Trophoblast cell (in vitro differentiated cells and primary cell): ENCODE results near the gene MMP17.
A peak's percentile ranks its signal among the peaks of the same experiment; 100 is the strongest.

Experiments
- DNase-seq, 2 donors: peaks; one replicate each; pipeline ENCODE4 v3.0.0-alpha.2; 2016
- H2AFZ ChIP-seq: 2 replicates; pipeline ENCODE4 v1.6.1; 2013; ENCODE audit warnings: low read length, moderate library complexity, mild to moderate bottlenecking; ENCODE audit not compliant: insufficient read depth, poor library complexity
- H2AK5ac ChIP-seq: 2 replicates; pipeline ENCODE4 v1.6.1; 2013; ENCODE audit warnings: mild to moderate bottlenecking, low read length
- H2BK120ac ChIP-seq: 2 replicates; pipeline ENCODE4 v1.6.1; 2013; ENCODE audit warnings: low read length, mild to moderate bottlenecking, moderate library complexity; ENCODE audit not compliant: insufficient read depth, poor library complexity
- H2BK12ac ChIP-seq: 2 replicates; pipeline ENCODE4 v1.6.1; 2013; ENCODE audit warnings: mild to moderate bottlenecking, low read length, moderate library complexity
- H2BK5ac ChIP-seq: 2 replicates; pipeline ENCODE4 v1.6.1; 2013; ENCODE audit warnings: low read length, low read depth, moderate library complexity, mild to moderate bottlenecking; ENCODE audit not compliant: poor library complexity
- H3K14ac ChIP-seq: 2 replicates; pipeline ENCODE4 v1.6.1; 2013; ENCODE audit warnings: mild to moderate bottlenecking, low read length
- H3K18ac ChIP-seq: 2 replicates; pipeline ENCODE4 v1.6.1; 2013; ENCODE audit warnings: mild to moderate bottlenecking, low read length
- H3K23ac ChIP-seq: 2 replicates; pipeline ENCODE4 v1.6.1; 2013; ENCODE audit warnings: low read length
- H3K27ac ChIP-seq: 2 replicates; pipeline ENCODE4 v1.5.1; 2013; ENCODE audit warnings: low read depth, mild to moderate bottlenecking, inconsistent platforms, low read length, moderate library complexity
- H3K27me3 ChIP-seq: 2 replicates; pipeline ENCODE4 v1.6.1; 2013; ENCODE audit warnings: inconsistent platforms, mild to moderate bottlenecking, low read length, moderate library complexity; ENCODE audit not compliant: insufficient read depth
- H3K36me3 ChIP-seq, 2 experiments: 1 replicate in 1 of 2; 2 replicates in 1 of 2; pipeline ENCODE4 v1.6.1; 2013; ENCODE audit warnings: low read length in 2 of 2, mild to moderate bottlenecking in 2 of 2, moderate library complexity in 1 of 2; ENCODE audit not compliant: insufficient read depth in 2 of 2, control insufficient read depth in 1 of 2
- H3K4ac ChIP-seq: 2 replicates; pipeline ENCODE4 v1.6.1; 2013; ENCODE audit warnings: low read depth, mild to moderate bottlenecking, low read length, moderate library complexity
- H3K4me1 ChIP-seq, 2 experiments: 1 replicate in 1 of 2; 2 replicates in 1 of 2; pipeline ENCODE4 v1.6.1; 2013; ENCODE audit warnings: low read length in 2 of 2, mild to moderate bottlenecking in 2 of 2, moderate library complexity in 1 of 2; ENCODE audit not compliant: insufficient read depth in 2 of 2, control insufficient read depth in 1 of 2
- H3K4me2 ChIP-seq: 2 replicates; pipeline ENCODE4 v1.6.1; 2013; ENCODE audit warnings: inconsistent platforms, mild to moderate bottlenecking, low read length, moderate library complexity
- H3K4me3 ChIP-seq: 2 replicates; pipeline ENCODE4 v1.5.1; 2013; ENCODE audit warnings: mild to moderate bottlenecking, low read depth, low read length, inconsistent platforms
- H3K79me1 ChIP-seq: one replicate; pipeline ENCODE4 v1.6.1; 2013; ENCODE audit warnings: low read length
- H3K79me2 ChIP-seq: 2 replicates; pipeline ENCODE4 v1.6.1; 2013; ENCODE audit warnings: low read length, mild to moderate bottlenecking; ENCODE audit not compliant: control insufficient read depth, insufficient read depth, poor library complexity
- H3K9ac ChIP-seq: 2 replicates; pipeline ENCODE4 v1.6.1; 2013; ENCODE audit warnings: mild to moderate bottlenecking, low read length
- H3K9me3 ChIP-seq: 2 replicates; pipeline ENCODE4 v1.6.1; 2013; ENCODE audit warnings: low read depth, mild to moderate bottlenecking, control low read depth, inconsistent platforms, low read length; ENCODE audit not compliant: insufficient read depth
- H4K12ac ChIP-seq: 2 replicates; pipeline ENCODE4 v1.6.1; 2013; ENCODE audit warnings: low read depth, mild to moderate bottlenecking, low read length, moderate library complexity
- H4K8ac ChIP-seq: 2 replicates; pipeline ENCODE4 v1.6.1; 2013; ENCODE audit warnings: low read depth, mild to moderate bottlenecking, low read length, moderate library complexity
- H4K91ac ChIP-seq: one replicate; pipeline ENCODE4 v1.6.1; 2013; ENCODE audit warnings: low read depth, mild to moderate bottlenecking, low read length, moderate library complexity
- WGBS: extraction: QIAGEN DNeasy Blood & Tissue Kit; methylation state at CpG from one replicate; pipeline ENCODE4 v1.1.7; 2013; ENCODE audit warnings: missing lambda C conversion rate; ENCODE audit not compliant: insufficient read length, insufficient coverage; ENCODE audit errors: extremely low coverage; 5-methylcytosine and 5-hydroxymethylcytosine counted together

The MMP17 gene

DNA sequence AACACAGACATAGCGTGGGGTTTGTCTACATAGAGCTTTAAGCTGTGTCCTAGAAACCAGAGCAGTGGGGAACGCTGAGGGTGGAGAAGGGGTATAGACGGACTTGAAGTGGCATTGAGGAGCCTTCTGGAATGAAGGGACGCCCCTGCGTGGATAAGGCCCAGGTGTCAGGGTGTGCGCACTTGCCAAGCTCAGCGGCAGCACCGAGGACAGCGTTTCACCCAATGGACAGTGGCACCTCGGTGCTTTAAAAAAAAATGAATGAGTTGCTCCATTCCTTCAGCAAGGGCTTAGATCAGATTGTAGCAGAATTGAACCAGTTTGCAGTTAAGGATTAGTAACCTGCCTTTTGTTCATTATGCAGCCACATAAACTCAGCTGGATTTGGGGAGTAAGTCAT is 33.6 kb upstream of the MMP17 start:
- no CpG with 5 or more reads among the region's 10 CpGs for WGBS

DNA sequence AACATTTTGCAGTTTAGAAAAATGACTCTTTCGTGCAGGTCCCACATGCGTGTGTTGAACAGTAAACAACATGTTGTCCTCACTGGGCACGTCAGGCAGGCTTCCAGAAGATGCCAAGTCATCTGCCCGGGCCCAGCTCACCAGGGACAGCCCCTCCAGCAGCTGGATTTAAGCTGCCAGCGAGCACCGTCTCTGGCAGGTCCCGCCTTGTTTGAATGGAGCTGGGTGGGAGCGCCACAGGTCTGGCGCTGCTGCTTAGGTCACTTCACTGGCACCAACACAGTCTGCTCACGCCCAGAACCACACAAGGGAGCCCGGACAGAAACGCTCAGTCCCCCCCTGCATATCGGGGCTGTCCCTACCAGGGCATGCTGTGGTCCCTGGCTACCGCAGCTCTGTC is 33.1 kb upstream of the MMP17 start:
- Histone ChIP-seq H3K27me3 (no peaks in the 10 kb centered on the region), H3K4me1 (peaks cover 11 to 14% of the 10 kb centered on the region in 2 experiments), H3K23ac (no peak overlapping the region), H3K9ac (no peak overlapping the region), H3K79me2 (no peaks in the 10 kb centered on the region), H3K79me1 (peaks cover 4% of the 10 kb centered on the region), H2AK5ac (no peak overlapping the region), H2BK12ac (no peak overlapping the region), H3K9me3 (peaks cover 5% of the 10 kb centered on the region), H3K4me2 (no peak overlapping the region), H3K18ac (no peak overlapping the region), H3K4me3 (no peak overlapping the region), H4K12ac (no peak overlapping the region), H4K91ac (no peak overlapping the region), H2AFZ (no peak overlapping the region), H3K14ac (no peak overlapping the region), H3K4ac (no peak overlapping the region), H3K27ac (no peak overlapping the region), H3K36me3 (peaks cover 32 to 37% of the 10 kb centered on the region in 2 experiments), H4K8ac (no peak overlapping the region), H2BK5ac (no peak overlapping the region), H2BK120ac (no peak overlapping the region)
- DNase-seq = no peak
- no CpG with 5 or more reads among the region's 14 CpGs for WGBS

More for the DNA sequence above, 33.6 kb upstream of the MMP17 start:
- Histone ChIP-seq H4K12ac (no peak overlapping the region), H2AFZ (no peak overlapping the region), H4K91ac (no peak overlapping the region), H3K4ac (no peak overlapping the region), H2BK5ac (no peak overlapping the region), H3K9ac (no peak overlapping the region), H4K8ac (no peak overlapping the region), H3K79me1 (peaks cover 4% of the 10 kb centered on the region), H3K9me3 (peaks cover 5% of the 10 kb centered on the region), H3K4me2 (no peak overlapping the region), H2BK120ac (no peak overlapping the region), H3K18ac (no peak overlapping the region), H3K27me3 (no peaks in the 10 kb centered on the region), H3K4me1 (peaks cover 11 to 14% of the 10 kb centered on the region in 2 experiments), H3K27ac (no peak overlapping the region), H3K79me2 (no peaks in the 10 kb centered on the region), H3K4me3 (no peak overlapping the region), H3K14ac (no peak overlapping the region), H3K23ac (no peak overlapping the region), H3K36me3 (peaks cover 30 to 35% of the 10 kb centered on the region in 2 experiments), H2BK12ac (no peak overlapping the region), H2AK5ac (no peak overlapping the region)
- DNase-seq = no peak

DNA sequence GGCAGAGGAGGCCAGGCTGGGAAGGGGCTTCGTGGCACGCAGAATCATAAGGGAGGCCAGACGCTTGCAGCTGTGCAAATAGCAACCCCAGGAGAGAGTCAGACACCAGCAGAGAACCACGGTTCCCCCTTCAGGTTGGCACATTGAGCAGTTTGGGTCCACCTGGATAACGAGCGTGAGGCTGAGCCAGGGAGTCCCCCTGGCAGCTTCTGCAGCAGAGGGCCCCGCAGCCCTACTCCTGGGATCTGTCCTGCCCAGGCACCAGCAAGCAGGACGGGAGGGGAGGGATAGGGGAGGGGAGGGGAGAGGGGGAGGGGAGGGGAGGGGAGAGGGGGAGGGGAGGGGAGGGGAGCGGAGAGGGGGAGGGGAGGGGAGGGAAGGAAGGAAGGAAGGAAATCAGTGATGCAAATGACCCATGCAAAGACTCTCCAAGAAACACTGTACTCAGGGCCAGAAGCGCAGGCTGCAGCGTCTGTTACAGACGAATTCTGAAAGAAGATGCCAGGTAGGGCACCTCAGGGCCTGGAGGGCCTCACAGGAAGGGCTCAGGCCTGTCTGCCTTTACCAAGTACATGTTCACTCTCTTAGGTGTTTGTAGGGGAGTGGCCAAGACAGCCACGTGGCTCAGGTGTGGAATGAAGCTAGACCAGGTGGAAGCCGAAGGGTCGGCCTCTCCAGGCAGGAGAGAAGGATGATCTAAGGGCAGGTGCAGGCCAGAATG is 32.3 kb upstream of the MMP17 start:
- peak overlapping the region; percentile 18 for H3K27ac ChIP-seq
- no peak overlapping the region for H3K14ac ChIP-seq
- no CpG with 5 or more reads among the region's 15 CpGs for WGBS
- H3K18ac ChIP-seq = no peak overlapping the region
- no peaks in the 10 kb centered on the region for H3K79me2 ChIP-seq
- H3K9ac ChIP-seq = no peak overlapping the region
- no peak overlapping the region for H3K23ac ChIP-seq
- peak; percentile 96 for DNase-seq
- H3K4me1 ChIP-seq = peaks cover 11 to 14% of the 10 kb centered on the region in 2 experiments
- H2BK12ac ChIP-seq = no peak overlapping the region
- H2AFZ ChIP-seq = no peak overlapping the region
- no peak overlapping the region for H2AK5ac ChIP-seq
- no peaks in the 10 kb centered on the region for H3K27me3 ChIP-seq
- H3K4me3 ChIP-seq = no peak overlapping the region
- H3K4ac ChIP-seq = no peak overlapping the region
- H4K91ac ChIP-seq = no peak overlapping the region
- no peak overlapping the region for H4K8ac ChIP-seq
- H3K36me3 ChIP-seq = peaks cover 36 to 41% of the 10 kb centered on the region in 2 experiments
- no peak overlapping the region for H2BK120ac ChIP-seq
- no peak overlapping the region for H2BK5ac ChIP-seq
- peak overlapping the region; percentile 18 for H3K4me2 ChIP-seq
- H3K79me1 ChIP-seq = peaks cover 4% of the 10 kb centered on the region
- peaks cover 7% of the 10 kb centered on the region for H3K9me3 ChIP-seq
- no peak overlapping the region for H4K12ac ChIP-seq

DNA sequence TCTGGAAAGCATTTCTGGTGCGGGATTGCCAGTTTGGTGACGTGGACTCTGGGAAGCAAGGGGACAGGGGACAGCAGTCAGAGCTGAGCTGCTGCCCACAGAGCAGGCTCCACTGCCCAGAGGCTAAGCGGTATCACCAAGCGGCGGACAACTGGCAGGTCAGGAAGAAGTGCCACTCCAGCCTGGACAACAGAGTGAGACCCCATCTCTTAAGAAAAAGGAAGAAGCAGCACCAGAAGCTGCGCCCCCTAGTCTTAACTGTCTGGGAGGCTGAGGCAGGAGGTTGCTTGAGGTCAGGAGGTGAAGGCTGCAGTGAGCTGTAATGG is 31.8 kb upstream of the MMP17 start:
- no peak overlapping the region for H3K9ac ChIP-seq
- H3K27ac ChIP-seq = peak overlapping the region; percentile 18
- H3K14ac ChIP-seq = no peak overlapping the region
- H3K18ac ChIP-seq = peak overlapping the region; percentile 25
- H3K4me1 ChIP-seq = peaks cover 11 to 14% of the 10 kb centered on the region in 2 experiments
- no peak for DNase-seq
- H2BK120ac ChIP-seq = no peak overlapping the region
- H4K12ac ChIP-seq = peak overlapping the region; percentile 37
- peak overlapping the region; percentile 26 for H4K8ac ChIP-seq
- no peak overlapping the region for H2AFZ ChIP-seq
- H2BK5ac ChIP-seq = peak overlapping the region; percentile 16
- H4K91ac ChIP-seq = peak overlapping the region; percentile 69
- peaks cover 4% of the 10 kb centered on the region for H3K79me1 ChIP-seq
- no peak overlapping the region for H3K4me3 ChIP-seq
- no peak overlapping the region for H3K4me2 ChIP-seq
- H3K79me2 ChIP-seq = no peaks in the 10 kb centered on the region
- H2AK5ac ChIP-seq = no peak overlapping the region
- peaks cover 36 to 41% of the 10 kb centered on the region in 2 experiments for H3K36me3 ChIP-seq
- no peak overlapping the region for H2BK12ac ChIP-seq
- H3K27me3 ChIP-seq = no peaks in the 10 kb centered on the region
- peaks cover 7% of the 10 kb centered on the region for H3K9me3 ChIP-seq
- H3K23ac ChIP-seq = no peak overlapping the region
- no peak overlapping the region for H3K4ac ChIP-seq
- WGBS = no CpG with 5 or more reads among the region's 6 CpGs
